Suppressor macrophage treated with lipopolysaccharide for 4 hours (primary cell): ENCODE data around the gene NOCT.
"Not testable (repeated sequence)": the region's sequence is repeated elsewhere in the genome, so short reads cannot be mapped to it uniquely, and the experiment has no call there.

Experiments used
- DNase-seq: peaks from one replicate; pipeline ENCODE4 v3.0.0-alpha.2; 2020

NOCT gene

DNA sequence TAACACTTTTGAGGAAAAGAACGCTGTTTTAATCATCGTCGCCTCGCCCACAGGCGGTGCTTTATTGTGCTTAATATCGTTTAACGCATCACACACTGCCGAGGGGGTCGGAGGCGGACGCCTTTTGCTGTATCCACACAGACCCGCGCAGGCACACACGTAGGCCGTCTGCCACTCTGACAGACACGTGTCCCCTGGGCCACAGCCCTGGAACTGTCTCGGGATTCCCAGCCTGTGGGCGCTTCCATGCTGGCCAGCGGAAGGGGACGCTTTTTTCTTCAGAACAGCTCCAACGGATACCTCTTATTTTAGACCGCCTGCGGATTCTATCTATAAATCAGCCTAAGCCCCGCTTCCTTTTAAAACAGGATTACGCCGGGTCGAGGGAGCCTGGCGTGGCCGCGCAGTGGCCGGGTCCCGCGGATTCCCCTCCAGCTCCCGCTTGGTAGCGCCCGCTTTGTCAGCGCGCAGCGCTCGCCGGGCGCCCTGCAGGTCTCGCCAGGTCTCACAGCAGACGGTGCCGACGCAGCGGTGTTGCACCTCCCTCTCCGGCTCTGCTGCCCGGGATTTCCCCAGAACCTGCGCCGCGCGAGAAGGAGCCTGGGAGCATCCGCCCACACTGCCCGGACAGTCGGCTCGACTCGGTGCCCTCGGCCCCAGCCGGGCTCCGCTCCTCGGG, at the start of gene NOCT:
Gene NOCT, plus strand, starts transcription at position 513 of the 679 bp plus-strand sequence. CDS start 201 bp downstream, outside the sequence.
- peak; percentile 96 for DNase-seq

DNA sequence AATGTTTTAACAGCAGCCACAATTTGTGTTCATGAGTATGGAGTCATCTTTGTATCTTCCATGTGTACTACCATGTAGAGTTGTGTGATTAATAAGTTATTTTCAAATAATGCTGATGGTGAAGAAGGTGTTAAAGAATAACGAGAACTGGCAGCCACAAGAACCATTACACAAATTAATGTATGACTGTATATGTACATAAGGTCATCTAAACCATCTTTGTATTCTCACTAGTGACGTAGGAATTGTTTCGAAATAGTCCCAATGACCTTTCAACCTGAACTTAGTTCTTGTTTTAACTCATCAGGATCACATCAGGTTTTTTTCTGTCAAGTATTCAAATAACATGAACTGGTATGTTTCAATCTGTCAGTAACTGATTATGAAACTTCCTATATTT, 48.3 kb upstream of the NOCT start:
- peak; percentile 97 for DNase-seq

- peak; percentile 54 for DNase-seq
Observed at GRCh38 chr4:138972956-138973801, 42.4 kb upstream of the NOCT start.

- DNase-seq = no peak
Observed at GRCh38 chr4:138975225-138975624, 40.4 kb upstream of the NOCT start.

GRCh38 chr4:138976526-138976925, 39.1 kb upstream of the NOCT start:
- DNase-seq = no peak

DNA sequence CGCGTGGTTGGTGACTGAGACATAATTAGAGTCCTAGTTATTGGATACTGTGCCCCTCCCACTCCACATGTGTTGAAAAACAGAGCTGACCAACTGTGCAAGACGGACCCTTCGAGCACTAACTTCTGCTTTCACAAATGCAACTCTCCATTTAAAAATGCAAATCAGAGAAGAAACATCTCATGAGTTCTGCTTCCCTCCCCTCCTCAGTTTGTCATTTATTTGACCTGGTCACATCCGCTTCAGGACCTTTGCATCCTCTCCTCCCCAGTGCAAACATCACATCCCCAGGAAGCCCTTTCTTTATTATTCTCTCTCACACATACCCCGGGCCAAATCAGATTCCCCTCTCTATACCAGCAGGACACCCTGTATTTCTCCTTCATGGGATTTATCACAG, 38.1 kb upstream of the NOCT start:
- peak; percentile 78 for DNase-seq

DNA sequence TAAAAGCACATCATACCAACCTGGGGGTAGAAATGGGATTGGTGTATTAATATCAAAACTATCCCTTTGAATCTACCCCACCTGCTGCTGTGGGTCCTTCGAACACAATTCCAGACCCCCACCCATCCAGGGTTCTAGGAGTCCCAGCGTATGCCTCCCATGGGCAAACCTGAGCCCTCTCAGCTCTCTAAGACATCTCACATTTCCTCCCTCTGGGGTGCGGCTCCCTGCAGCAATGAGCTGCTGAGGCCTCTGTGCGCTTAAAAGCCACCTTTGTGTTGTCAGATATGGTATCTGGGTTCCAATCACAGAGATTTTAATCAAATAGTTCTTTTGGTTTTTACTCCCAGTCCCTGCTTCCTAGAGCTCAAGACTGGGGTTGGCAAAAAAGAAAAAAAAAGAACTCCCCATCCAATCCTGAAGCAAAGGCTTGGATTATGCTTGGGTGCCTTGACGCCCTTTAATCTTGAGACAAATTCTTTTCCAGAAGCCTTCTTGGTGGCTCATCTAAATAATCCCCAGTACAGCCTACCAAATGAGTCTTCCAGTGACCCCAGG, 37.5 kb upstream of the NOCT start:
- DNase-seq = no peak

- DNase-seq = no peak
Observed at GRCh38 chr4:138978600-138978999, 37.0 kb upstream of the NOCT start.

DNA sequence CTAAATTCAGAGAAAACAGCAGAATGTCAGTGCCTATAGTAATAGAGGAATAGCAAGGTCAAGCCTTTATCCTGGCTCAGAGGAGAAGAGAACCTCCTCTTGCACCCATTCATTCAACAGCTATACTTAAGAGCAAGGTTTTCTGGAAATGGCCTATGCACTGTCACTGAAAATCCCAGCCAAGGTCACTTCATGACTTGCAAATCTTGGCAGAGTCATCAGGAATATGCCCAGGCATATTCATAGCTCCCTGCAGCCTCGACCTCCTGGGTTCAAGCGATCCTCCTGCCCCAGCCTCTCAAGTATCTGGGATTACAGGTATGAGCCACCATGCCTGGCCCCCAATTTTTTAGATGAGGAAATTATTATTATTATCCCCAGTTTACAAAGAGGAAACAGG, 35.8 kb upstream of the NOCT start:
- no peak for DNase-seq

DNA sequence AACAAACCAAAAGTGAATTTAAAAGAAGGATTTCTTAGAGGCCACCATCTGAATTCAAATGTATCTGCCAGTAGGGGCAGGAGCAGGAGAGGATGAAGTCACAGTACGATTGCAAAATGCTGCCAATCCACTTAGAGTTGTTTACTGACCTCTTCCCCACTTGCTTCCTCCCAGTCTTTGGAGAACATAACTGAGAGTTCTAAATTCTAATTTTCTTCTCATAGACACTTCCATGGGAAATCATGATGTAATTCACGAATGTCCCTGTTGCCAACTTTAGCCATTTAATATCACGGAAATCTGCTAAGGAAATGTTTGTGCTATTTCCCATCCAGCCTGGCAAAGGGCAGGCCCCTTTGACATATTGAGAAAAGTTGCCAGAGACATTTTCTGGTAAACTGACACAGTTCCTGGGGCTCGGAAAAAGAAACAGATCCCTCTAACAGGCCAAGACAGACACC, 33.6 kb upstream of the NOCT start:
- DNase-seq = peak; percentile 93

DNA sequence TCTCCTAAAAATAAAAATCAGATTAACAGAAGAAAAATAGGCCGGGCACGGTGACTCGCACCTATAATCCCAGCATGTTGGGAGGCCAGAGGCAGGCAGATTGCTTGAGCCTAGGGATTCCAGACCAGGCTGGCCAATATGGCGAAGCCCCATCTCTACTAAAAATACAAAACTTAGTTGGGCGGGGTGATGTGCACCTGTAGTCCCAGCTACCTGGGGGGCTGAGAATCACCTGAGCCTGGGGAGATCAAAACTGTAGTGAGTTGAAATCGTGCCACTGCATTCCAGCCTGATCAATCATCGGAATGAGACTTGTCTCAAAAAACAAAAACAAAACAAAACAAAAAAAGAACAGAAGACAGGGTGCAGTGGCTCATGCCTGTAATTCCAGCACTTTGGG, 32.8 kb upstream of the NOCT start:
- no peak for DNase-seq

- no peak for DNase-seq
Observed at GRCh38 chr4:138983690-138984089, 31.9 kb upstream of the NOCT start.

- DNase-seq = no peak
Observed at GRCh38 chr4:138984647-138985046, 30.9 kb upstream of the NOCT start.

DNA sequence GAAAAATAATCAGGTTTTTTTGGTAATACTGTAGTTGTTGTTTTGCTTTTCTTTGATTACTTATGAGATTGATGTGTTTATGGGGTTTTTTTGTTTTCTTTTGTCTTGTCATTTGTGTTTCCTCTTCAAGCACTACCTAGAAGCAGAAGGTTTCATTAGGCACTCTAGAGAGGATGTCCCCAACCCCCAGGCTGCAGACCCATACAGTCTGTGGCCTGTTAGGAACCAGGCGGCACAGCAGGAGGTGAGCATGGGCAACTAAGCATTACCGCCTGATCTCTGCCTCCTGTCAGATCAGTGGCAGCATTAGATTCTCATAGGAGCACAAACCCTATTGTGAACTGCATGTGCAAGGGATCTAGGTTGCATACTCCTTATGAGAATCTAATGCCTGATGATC, 22.9 kb upstream of the NOCT start:
- DNase-seq = no peak

GRCh38 chr4:138996090-138996489, 19.5 kb upstream of the NOCT start:
- DNase-seq = no peak

GRCh38 chr4:138999666-139000065, 15.9 kb upstream of the NOCT start:
- DNase-seq = peak; percentile 32

DNA sequence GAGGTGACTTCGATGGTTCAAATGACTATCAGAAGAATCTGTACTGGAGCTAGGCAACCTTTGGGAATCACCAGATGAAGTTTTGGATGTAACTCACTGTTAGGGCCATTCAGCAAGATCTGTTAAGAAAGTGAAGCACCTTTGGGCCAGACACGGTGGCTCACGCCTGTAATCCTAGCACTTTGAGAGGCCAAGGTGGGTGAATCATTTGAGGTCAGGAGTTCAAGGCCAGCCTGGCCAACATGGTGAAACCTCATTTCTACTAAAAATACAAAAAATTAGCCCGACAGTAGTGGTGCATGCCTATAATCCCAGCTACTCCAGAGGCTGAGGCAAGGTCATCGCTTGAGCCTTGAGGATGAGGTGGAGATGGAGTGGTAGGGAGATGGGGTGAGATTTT, 15.4 kb upstream of the NOCT start:
- not testable (repeated sequence) for DNase-seq

DNA sequence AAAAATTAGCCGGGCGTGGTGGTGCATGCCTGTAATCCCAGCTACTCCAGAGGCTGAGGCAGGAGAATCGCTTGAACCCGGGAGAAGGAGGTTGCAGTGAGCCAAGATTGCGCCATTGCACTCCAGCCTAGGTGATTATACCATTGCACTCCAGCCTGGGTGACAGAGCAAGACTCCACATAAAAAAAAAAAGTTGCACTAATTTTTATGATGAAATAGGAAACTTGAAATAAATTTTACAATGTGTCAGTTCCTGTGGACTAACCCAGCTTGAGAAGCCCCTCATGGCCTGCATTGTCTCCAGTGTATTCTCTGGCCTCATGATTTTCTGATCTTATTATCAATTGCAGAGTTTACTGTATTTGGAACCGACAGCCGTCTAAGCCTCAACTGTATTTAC, 14.2 kb upstream of the NOCT start:
- DNase-seq = peak; percentile 19

- not testable (repeated sequence) for DNase-seq
Observed at GRCh38 chr4:139003668-139004067, 11.9 kb upstream of the NOCT start.

DNA sequence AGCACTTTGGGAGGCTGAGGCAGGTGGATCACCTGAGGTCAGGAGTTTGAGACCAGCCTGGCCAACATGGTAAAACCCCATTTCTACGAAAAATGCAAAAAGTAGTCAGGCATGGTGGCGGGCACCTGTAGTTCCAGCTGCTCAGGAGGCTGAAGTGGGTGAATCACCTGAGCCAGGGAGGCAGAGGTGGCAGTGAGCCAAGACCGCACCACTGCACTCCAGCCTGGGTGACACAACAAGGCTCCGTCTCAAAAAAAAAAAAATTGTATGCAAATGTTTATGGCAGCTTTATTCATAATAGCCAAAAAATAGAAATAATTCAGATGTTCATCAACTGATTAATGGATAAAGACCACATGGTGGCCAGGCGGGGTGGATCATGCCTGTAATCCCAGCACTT, 9.8 kb upstream of the NOCT start:
- no peak for DNase-seq

- DNase-seq = no peak
Observed at GRCh38 chr4:139007640-139008039, 7.9 kb upstream of the NOCT start.

GRCh38 chr4:139008278-139008677, 7.3 kb upstream of the NOCT start:
- DNase-seq = not testable (repeated sequence)

GRCh38 chr4:139009702-139010101, 5.9 kb upstream of the NOCT start:
- DNase-seq = no peak
